WTC11 (cell line): ENCODE data around the gene ANTXRL. TPM values are rescaled to one million over a fixed set of nuclear protein-coding genes. Genes with fewer than 3 reads are reported as not detected.

Experiments used
- ATAC-seq: fragments of 200-7000 bp; cut with Tn5 transposase; 2 replicates; pipeline ENCODE4 v1.10.0; 2021; ENCODE audit warnings: mild to moderate bottlenecking, moderate library complexity
- CTCF ChIA-PET: fragments of 300-600 bp; sonication (Branson Sonifier 250); formaldehyde crosslinking; loops from one replicate; lab custom pipeline; 2021; ENCODE audit warnings: antibody characterized with exemption; lab: Charles Lee
- POLR2A ChIA-PET: fragments of 350-600 bp; sonication (Branson Sonifier 250); formaldehyde crosslinking; loops from one replicate; lab custom pipeline; 2021; ENCODE audit warnings: antibody characterized with exemption; lab: Charles Lee
- DNase-seq: peaks from one replicate; pipeline ENCODE4 v3.0.0; 2021; ENCODE audit warnings: low spot score
- H3K27ac Mint-ChIP-seq: 2 replicates; pipeline ENCODE4 v1.8.0; 2021; ENCODE audit warnings: mixed read lengths
- H3K27me3 Mint-ChIP-seq: 2 replicates; pipeline ENCODE4 v1.8.0; 2021; ENCODE audit warnings: low read depth, mild to moderate bottlenecking, moderate library complexity, mixed read lengths
- H3K36me3 Mint-ChIP-seq: 2 replicates; pipeline ENCODE4 v1.8.0; 2021; ENCODE audit warnings: mixed read lengths
- H3K4me1 Mint-ChIP-seq: 2 replicates; pipeline ENCODE4 v1.8.0; 2022; ENCODE audit warnings: mixed read lengths
- H3K4me3 Mint-ChIP-seq: 2 replicates; pipeline ENCODE4 v1.8.0; 2021; ENCODE audit warnings: mild to moderate bottlenecking, moderate library complexity, mixed read lengths
- H3K9me3 Mint-ChIP-seq: 2 replicates; pipeline ENCODE4 v1.8.0; 2021; ENCODE audit warnings: mixed read lengths
- CREM ChIP-seq: sonication (generic); formaldehyde crosslinking; IDR thresholded peaks from 2 replicates; pipeline ENCODE4 v1.8.1; 2022; ENCODE audit warnings: mild to moderate bottlenecking, missing genetic modification reagents, moderate library complexity
- ELF4 ChIP-seq: sonication (generic); formaldehyde crosslinking; IDR thresholded peaks from 2 replicates; pipeline ENCODE4 v1.8.1; 2022; ENCODE audit warnings: low read depth, mild to moderate bottlenecking, moderate library complexity, missing genetic modification reagents
- HMGA2 ChIP-seq: fragments of 250-450 bp; sonication (Bioruptor Pico); IDR thresholded peaks from 2 replicates; pipeline ENCODE4 v1.4.0; 2021; ENCODE audit warnings: mild to moderate bottlenecking, moderate library complexity
- IRF2 ChIP-seq: sonication (generic); formaldehyde crosslinking; IDR thresholded peaks from 2 replicates; pipeline ENCODE4 v1.8.0; 2022; ENCODE audit warnings: low read depth, missing genetic modification reagents, borderline replicate concordance
- MXD4 ChIP-seq: fragments of 250-450 bp; sonication (Bioruptor Pico); IDR thresholded peaks from 2 replicates; pipeline ENCODE4 v1.8.0; 2021; ENCODE audit warnings: mild to moderate bottlenecking, moderate library complexity, borderline replicate concordance
- MYBL2 ChIP-seq: sonication (generic); formaldehyde crosslinking; IDR thresholded peaks from 2 replicates; pipeline ENCODE4 v1.8.1; 2023; ENCODE audit warnings: mild to moderate bottlenecking, moderate library complexity, missing genetic modification reagents
- NFATC4 ChIP-seq: fragments of 250-450 bp; sonication (Bioruptor Pico); IDR thresholded peaks from 2 replicates; pipeline ENCODE4 v1.9.0; 2021; ENCODE audit warnings: mild to moderate bottlenecking
- RELA ChIP-seq: sonication (generic); formaldehyde crosslinking; IDR thresholded peaks from 2 replicates; pipeline ENCODE4 v1.8.1; 2022; ENCODE audit warnings: missing genetic modification reagents, mild to moderate bottlenecking, borderline replicate concordance
- SOX15 ChIP-seq: fragments of 250-450 bp; sonication (Bioruptor Pico); IDR thresholded peaks from 2 replicates; pipeline ENCODE4 v1.9.0; 2021; ENCODE audit warnings: mild to moderate bottlenecking
- TP53 ChIP-seq: sonication (generic); formaldehyde crosslinking; IDR thresholded peaks from 2 replicates; pipeline ENCODE4 v1.8.1; 2023; ENCODE audit warnings: mild to moderate bottlenecking, missing genetic modification reagents
- ZBTB21 ChIP-seq: sonication (generic); formaldehyde crosslinking; IDR thresholded peaks from 2 replicates; pipeline ENCODE4 v1.8.1; 2023; ENCODE audit warnings: mild to moderate bottlenecking, missing genetic modification reagents, borderline replicate concordance
- ZNF396 ChIP-seq: fragments of 250-450 bp; sonication (Bioruptor Pico); IDR thresholded peaks from 2 replicates; pipeline ENCODE4 v1.8.0; 2021; ENCODE audit warnings: mild to moderate bottlenecking, moderate library complexity, borderline replicate concordance
- total RNA-seq: library from RNA; stranded (reverse); gene quantifications from 3 replicates; pipeline ENCODE4 v1.2.3, GENCODE V29; 2021
- TF ChIP-seq, protein P1 (sequence below): sonication (generic); formaldehyde crosslinking; IDR thresholded peaks from 2 replicates; pipeline ENCODE4 v1.8.1; 2022; ENCODE audit warnings: missing genetic modification reagents, borderline replicate concordance
- TF ChIP-seq, protein P2 (sequence below): sonication (generic); formaldehyde crosslinking; IDR thresholded peaks from 2 replicates; pipeline ENCODE4 v1.8.1; 2023; ENCODE audit warnings: mild to moderate bottlenecking, missing genetic modification reagents
- TF ChIP-seq, protein P3 (sequence below): fragments of 250-450 bp; sonication (Bioruptor Pico); IDR thresholded peaks from 2 replicates; pipeline ENCODE4 v2.1.2; 2022; ENCODE audit warnings: mild to moderate bottlenecking, moderate library complexity
- TF ChIP-seq, protein P4 (sequence below): sonication (generic); formaldehyde crosslinking; IDR thresholded peaks from 2 replicates; pipeline ENCODE4 v1.8.1; 2022; ENCODE audit warnings: mild to moderate bottlenecking, moderate library complexity, missing genetic modification reagents
- TF ChIP-seq, protein P5 (sequence below): sonication (generic); formaldehyde crosslinking; IDR thresholded peaks from 2 replicates; pipeline ENCODE4 v1.8.1; 2023; ENCODE audit warnings: mild to moderate bottlenecking, moderate library complexity, missing genetic modification reagents
- TF ChIP-seq, protein P6 (sequence below): fragments of 250-450 bp; sonication (Bioruptor Pico); IDR thresholded peaks from 2 replicates; pipeline ENCODE4 v1.9.0; 2021; ENCODE audit warnings: mild to moderate bottlenecking
- TF ChIP-seq, protein P7 (sequence below): fragments of 250-450 bp; sonication (Bioruptor Pico); IDR thresholded peaks from 2 replicates; pipeline ENCODE4 v1.9.0; 2021; ENCODE audit warnings: mild to moderate bottlenecking

Gene ANTXRL
- total RNA-seq, 1 experiment from 2014 or later, result not detected

DNA sequence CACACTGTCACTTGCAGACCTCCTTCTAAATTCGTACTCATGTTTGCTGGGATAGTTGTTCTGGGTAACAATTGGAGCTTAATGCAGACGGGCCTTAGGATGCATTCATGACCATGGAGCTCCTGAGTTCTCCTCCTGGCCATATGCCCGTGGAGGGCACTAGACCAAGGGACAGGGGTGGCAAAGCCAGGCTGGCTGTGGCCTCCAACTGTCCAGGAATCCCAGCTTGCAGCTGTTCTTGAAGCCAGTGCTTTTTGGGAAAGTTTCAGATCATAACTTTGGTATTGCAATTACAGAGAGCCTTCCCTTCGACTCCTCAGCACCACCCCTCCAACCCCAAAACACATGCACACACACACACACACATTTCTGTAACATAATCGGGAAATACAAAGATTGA is 30.6 kb downstream of the ANTXRL start:
- Mint-ChIP-seq H3K27me3 (no peaks in the 10 kb centered on the region), H3K27ac (no peak overlapping the region), H3K9me3 (no peaks in the 10 kb centered on the region), H3K36me3 (no peaks in the 10 kb centered on the region), H3K4me3 (no peak overlapping the region), H3K4me1 (peaks cover 17% of the 10 kb centered on the region)
- ATAC-seq, result no peak
- TF ChIP-seq SOX15, result no peak
- no peak for TF ChIP-seq RELA (CRISPR knock-in tag)
- TF ChIP-seq IRF2 (CRISPR knock-in tag), result no peak
- no peak for TF ChIP-seq NFATC4 (CRISPR knock-in tag)
- TF ChIP-seq, protein P1, sequence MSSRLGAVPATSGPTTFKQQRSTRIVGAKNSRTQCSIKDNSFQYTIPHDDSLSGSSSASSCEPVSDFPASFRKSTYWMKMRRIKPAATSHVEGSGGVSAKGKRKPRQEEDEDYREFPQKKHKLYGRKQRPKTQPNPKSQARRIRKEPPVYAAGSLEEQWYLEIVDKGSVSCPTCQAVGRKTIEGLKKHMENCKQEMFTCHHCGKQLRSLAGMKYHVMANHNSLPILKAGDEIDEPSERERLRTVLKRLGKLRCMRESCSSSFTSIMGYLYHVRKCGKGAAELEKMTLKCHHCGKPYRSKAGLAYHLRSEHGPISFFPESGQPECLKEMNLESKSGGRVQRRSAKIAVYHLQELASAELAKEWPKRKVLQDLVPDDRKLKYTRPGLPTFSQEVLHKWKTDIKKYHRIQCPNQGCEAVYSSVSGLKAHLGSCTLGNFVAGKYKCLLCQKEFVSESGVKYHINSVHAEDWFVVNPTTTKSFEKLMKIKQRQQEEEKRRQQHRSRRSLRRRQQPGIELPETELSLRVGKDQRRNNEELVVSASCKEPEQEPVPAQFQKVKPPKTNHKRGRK, result no peak
- TF ChIP-seq, protein P2, sequence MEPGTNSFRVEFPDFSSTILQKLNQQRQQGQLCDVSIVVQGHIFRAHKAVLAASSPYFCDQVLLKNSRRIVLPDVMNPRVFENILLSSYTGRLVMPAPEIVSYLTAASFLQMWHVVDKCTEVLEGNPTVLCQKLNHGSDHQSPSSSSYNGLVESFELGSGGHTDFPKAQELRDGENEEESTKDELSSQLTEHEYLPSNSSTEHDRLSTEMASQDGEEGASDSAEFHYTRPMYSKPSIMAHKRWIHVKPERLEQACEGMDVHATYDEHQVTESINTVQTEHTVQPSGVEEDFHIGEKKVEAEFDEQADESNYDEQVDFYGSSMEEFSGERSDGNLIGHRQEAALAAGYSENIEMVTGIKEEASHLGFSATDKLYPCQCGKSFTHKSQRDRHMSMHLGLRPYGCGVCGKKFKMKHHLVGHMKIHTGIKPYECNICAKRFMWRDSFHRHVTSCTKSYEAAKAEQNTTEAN (CRISPR knock-in tag), result no peak
- TF ChIP-seq, protein P3, sequence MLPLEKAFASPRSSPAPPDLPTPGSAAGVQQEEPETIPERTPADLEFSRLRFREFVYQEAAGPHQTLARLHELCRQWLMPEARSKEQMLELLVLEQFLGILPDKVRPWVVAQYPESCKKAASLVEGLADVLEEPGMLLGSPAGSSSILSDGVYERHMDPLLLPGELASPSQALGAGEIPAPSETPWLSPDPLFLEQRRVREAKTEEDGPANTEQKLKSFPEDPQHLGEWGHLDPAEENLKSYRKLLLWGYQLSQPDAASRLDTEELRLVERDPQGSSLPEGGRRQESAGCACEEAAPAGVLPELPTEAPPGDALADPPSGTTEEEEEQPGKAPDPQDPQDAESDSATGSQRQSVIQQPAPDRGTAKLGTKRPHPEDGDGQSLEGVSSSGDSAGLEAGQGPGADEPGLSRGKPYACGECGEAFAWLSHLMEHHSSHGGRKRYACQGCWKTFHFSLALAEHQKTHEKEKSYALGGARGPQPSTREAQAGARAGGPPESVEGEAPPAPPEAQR, result no peak
- no peak for TF ChIP-seq ZNF396 (CRISPR knock-in tag)
- TF ChIP-seq, protein P4, sequence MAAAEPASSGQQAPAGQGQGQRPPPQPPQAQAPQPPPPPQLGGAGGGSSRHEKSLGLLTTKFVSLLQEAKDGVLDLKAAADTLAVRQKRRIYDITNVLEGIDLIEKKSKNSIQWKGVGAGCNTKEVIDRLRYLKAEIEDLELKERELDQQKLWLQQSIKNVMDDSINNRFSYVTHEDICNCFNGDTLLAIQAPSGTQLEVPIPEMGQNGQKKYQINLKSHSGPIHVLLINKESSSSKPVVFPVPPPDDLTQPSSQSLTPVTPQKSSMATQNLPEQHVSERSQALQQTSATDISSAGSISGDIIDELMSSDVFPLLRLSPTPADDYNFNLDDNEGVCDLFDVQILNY, result no peak
- TF ChIP-seq TP53 (CRISPR knock-in tag), result no peak
- TF ChIP-seq HMGA2, result no peak
- TF ChIP-seq ZBTB21 (CRISPR knock-in tag), result no peak
- no peak for TF ChIP-seq CREM
- TF ChIP-seq, protein P5, sequence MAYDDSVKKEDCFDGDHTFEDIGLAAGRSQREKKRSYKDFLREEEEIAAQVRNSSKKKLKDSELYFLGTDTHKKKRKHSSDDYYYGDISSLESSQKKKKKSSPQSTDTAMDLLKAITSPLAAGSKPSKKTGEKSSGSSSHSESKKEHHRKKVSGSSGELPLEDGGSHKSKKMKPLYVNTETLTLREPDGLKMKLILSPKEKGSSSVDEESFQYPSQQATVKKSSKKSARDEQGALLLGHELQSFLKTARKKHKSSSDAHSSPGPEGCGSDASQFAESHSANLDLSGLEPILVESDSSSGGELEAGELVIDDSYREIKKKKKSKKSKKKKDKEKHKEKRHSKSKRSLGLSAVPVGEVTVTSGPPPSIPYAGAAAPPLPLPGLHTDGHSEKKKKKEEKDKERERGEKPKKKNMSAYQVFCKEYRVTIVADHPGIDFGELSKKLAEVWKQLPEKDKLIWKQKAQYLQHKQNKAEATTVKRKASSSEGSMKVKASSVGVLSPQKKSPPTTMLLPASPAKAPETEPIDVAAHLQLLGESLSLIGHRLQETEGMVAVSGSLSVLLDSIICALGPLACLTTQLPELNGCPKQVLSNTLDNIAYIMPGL (CRISPR knock-in tag), result no peak
- TF ChIP-seq, protein P6, sequence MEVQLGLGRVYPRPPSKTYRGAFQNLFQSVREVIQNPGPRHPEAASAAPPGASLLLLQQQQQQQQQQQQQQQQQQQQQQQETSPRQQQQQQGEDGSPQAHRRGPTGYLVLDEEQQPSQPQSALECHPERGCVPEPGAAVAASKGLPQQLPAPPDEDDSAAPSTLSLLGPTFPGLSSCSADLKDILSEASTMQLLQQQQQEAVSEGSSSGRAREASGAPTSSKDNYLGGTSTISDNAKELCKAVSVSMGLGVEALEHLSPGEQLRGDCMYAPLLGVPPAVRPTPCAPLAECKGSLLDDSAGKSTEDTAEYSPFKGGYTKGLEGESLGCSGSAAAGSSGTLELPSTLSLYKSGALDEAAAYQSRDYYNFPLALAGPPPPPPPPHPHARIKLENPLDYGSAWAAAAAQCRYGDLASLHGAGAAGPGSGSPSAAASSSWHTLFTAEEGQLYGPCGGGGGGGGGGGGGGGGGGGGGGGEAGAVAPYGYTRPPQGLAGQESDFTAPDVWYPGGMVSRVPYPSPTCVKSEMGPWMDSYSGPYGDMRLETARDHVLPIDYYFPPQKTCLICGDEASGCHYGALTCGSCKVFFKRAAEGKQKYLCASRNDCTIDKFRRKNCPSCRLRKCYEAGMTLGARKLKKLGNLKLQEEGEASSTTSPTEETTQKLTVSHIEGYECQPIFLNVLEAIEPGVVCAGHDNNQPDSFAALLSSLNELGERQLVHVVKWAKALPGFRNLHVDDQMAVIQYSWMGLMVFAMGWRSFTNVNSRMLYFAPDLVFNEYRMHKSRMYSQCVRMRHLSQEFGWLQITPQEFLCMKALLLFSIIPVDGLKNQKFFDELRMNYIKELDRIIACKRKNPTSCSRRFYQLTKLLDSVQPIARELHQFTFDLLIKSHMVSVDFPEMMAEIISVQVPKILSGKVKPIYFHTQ (CRISPR knock-in tag), result no peak
- no peak for TF ChIP-seq ELF4 (CRISPR knock-in tag)
- TF ChIP-seq, protein P7, sequence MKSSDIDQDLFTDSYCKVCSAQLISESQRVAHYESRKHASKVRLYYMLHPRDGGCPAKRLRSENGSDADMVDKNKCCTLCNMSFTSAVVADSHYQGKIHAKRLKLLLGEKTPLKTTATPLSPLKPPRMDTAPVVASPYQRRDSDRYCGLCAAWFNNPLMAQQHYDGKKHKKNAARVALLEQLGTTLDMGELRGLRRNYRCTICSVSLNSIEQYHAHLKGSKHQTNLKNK (CRISPR knock-in tag), result no peak
- no peak for TF ChIP-seq MYBL2 (CRISPR knock-in tag)
- no peak for TF ChIP-seq MXD4
- CTCF ChIA-PET, result interaction anchor here (0.6 kb wide), 1 partner anchor 44 kb away, joined by 3 read pairs; no protein-coding TSS in a partner anchor
- DNase-seq, result no peak
- POLR2A ChIA-PET, result no interaction called here
